HG02943 (cell line): Measurements from ENCODE around the gene BCL2L13.
"Not testable (repeated sequence)": the region's sequence is repeated elsewhere in the genome, so short reads cannot be mapped to it uniquely, and the experiment has no call there.

Experiments
- ATAC-seq: cut with Tn5 transposase; IDR thresholded peaks from one replicate; pipeline ENCODE4 v1.9.1; 2021; ENCODE audit warnings: mild to moderate bottlenecking, low read depth, moderate library complexity; ENCODE audit not compliant: unreplicated experiment

Gene BCL2L13

DNA sequence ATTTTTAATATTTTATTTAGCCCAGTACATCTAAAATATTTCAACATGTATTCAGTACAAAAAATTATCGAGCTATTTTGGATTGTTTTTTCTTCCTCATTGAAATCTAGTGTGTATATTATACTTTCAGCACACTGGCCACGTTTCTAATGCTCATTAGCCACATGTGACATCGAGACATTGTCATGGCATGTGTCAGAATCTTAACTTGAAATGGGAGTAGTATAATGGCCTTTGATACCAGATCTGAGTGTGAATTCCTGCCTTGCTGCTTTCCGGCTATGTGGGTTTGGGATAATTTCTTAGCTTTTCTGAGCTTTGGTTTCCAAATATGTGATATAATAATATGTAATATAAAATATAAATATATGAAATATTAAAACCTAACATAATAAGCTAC lies 54.3 kb downstream of the BCL2L13 start:
- no peak for ATAC-seq

DNA sequence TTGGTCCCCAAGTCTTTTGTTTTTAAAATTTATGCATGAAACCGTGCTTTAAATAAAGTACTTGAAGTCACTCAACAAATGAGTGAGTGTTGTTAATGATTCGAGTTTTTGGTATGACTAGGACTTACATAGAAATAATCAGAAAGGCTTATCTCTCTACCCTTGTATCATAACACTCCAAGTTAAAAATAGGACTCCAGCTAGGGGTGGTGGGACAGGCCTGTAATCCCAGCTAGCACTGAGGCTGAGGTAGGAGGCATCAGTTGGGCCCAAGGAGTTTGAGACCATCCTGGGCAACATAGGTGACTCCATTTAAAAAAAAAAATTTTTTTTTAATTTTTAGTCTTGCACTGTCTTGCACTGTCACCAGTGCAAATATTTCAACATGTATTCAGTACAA lies 55.6 kb downstream of the BCL2L13 start:
- ATAC-seq: no peak

DNA sequence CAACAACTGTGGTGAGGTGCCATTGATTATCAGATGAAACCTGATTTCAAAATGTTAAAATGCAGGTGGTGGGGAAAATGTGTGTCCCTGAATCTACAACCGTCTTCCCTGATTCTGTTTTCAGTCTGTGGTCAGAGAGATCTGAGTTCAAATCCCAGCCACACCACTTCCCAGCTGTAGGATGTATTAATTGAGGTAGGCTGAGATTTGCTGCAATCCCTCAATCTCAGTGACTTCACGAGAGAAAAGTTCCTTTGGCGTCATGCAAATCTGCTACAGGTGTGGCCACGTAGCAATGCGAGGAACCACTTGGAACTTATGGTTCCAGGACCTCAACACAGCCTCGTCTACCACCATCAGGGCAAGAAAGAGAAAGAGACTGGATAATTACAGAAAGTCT lies 56.2 kb downstream of the BCL2L13 start:
- no peak for ATAC-seq

DNA sequence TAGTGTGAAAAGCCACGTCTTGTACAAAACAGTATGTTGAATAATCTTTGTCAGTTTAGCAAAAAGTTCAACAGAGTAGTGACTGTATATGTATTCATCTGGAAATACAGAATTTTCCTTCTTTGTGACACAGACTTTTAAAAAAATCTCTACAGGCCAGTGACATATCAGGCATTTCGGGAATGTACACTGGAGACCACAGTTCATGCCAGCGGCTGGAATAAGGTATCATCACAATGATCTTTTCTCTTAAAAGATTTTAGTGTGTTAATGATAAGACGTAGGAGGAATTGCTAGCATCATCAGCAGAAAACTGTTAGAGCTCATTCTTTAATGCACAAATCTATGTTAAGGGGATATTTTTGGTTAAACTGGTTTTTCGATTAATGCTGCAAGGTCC lies 57.4 kb downstream of the BCL2L13 start:
- ATAC-seq: no peak

DNA sequence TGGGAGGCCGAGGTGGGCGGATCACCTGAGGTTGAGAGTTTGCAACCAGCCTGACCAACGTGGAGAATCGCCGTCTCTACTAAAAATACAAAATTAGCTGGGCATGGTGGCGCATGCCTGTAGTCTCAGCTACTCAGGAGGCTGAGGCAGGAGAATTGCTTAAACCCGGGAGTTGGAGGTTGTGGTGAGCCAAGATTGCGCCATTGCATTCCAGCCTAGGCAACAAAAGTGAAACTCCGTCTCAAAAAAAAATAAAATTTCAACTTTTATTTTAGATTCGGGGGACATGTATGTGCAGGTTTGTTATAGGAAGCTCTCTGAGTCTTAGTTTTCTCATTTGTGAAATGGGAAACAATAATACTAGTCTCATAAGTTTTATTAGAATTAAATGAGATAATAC lies 58.6 kb downstream of the BCL2L13 start:
- not testable (repeated sequence) for ATAC-seq

DNA sequence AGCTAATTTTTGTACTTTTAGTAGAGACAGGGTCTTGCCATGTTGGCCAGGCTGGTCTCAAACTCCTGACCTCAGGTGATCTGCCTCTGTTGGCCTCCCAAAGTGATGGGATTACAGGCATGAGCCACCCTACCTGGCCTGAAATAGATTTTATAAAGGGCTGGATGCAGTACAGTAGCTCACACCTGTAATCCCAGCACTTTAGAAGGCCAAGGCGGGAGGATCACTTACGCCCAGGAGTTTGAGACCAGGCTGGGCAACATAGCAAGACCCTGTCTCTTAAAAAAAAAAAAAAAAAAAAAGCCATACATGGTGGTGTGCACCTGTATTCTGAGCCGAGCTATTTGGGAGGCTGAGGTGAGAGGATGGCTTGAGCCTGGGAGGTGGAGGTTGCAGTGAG lies 59.7 kb downstream of the BCL2L13 start:
- not testable (repeated sequence) for ATAC-seq

DNA sequence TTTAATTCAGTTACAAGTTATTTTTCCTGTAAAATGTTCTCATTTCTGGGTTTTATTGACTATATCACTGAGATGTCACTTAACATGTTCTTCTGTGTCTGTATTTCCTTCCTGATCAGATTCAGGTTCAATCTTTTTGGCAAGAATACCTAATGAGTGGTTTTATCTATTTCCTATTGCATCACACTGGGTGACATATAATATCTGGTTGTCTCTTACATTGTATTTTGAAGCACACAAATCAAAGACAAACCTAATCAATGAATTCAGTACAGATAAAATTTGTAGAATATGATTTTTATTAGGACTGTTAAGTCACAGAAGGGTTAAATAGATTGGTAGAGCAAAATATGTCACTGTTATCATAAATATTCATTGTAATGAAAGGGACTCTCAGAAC lies 60.4 kb downstream of the BCL2L13 start:
- no peak for ATAC-seq

DNA sequence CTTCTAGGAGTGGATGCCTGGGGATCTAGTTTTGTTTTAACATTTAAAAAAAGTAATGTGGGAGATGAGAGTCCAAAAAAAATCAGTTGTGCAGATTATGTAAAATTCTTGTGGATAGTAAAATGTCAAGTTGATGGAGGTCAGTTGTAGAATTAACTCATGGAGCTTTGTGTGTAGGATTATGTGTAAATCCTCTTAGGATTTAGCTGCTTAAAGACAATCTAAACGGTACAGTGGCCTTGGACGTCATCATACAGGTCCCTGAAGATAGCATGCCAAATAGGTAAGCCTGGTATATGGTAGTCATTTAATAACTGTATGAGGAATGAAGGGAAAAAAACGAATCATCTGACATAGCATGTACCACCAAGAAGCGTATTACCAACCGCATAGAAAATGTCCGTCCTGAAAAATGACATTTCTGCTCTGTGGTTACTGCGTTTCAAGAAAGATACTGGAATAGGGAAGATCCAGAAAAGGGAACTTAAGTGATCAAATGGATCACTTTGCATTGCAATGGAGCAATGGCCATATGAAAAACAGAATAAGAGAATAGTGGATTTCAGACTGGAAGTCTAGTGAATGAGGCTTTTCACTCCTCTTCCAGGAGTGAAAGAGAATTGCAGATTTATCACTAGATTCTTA lies 61.3 kb downstream of the BCL2L13 start:
- no peak for ATAC-seq

DNA sequence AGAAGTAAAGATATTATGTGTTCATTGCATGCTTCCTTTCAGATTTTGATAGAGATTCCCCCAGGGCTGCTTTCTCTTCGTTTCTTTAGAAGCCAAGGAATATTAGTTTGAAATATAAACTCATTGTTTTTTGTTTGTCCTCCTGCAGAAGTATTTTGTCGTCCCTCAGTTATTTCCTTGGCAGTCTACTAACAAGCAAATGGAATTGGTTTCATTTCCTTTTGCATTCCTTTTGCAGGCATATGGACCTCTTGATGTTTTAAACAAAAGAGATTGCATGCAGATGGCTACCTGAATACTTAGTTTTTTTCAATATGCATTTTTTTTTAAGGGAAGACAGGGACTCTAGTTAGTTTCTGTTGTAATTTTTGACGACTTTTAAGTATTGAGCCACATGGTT lies 62.2 kb downstream of the BCL2L13 start:
- no peak for ATAC-seq

DNA sequence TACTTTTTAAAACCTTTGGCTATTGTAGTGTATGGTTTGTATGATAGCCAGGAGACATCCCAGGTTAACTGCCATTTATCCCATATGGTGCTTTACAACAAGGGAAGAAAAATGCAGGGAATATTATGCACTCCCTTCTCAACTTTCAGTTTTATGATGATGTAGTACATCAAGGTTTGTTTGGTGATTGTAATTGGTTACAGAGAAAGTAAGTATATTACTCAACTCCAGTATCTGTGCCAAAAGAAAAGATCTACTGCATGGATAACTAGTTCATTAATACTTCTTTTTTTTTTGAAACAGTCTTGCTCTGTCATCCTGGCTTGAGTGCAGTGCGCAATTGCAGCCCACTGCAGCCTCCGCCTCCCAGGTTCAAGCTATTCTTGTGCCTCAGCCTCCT lies 65.3 kb downstream of the BCL2L13 start:
- ATAC-seq: no peak

DNA sequence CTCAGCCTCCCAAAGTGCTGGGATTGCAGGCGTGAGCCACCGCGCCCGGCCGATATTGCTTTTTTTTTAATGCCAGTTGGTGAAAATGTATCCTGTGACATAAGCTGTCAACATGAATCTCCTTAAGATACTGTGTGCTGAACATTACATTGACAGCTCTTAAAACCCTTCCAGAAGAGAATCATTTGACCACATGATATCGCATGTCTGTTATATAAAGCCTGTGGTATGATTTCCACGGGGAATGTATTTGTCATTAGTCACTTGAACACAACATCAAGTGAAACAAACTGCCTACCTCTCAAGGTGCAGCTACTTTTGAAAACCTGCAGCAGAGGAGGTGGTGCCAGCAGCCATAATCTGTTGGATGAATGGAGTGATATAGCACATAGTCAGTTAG lies 67.0 kb downstream of the BCL2L13 start:
- no peak for ATAC-seq

DNA sequence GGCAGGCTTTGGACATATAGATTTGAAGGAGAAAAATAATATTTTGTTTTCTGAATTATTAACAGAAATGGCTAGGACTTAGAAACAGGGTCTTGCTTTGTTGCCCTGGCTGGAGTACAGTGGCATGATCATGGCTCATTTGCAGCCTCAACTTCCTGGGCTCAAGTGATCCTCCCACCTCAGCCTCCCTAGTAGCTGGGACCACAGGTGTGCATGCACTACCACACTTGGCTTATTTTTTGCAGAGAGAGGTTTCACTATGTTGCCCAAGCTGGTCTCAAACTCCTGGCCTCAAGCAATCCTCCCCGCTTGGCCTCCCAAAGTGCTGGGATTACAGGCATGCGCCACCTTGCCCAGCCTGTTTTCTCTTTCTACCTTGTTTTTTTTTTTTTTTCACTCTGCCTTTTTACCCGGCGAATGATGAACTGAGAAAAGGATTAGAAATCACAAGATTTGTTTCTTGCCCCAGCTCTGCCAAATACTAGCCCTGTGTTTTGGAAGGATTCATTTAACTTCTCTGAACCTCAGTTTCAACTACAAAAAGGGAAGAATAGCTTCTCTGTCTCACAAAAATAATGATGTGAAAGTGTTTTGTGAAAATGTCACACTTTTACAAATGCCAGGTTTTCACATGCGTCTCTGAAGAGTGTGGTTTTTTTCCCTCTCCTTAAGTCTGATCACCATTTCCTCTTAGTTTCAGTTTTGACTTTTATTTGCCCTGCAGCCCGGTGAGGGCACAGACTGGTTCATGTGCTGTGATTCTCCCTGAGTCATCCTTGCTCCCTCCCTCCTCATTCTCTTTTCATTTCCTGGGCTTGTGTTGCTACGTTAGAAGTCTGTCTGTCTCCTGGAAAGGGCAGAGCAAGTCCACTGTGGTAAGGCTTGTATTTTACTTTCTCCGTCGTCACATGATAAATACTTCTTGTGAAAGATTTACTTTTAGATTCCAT lies 67.7 kb downstream of the BCL2L13 start:
- ATAC-seq: peak; percentile 73

DNA sequence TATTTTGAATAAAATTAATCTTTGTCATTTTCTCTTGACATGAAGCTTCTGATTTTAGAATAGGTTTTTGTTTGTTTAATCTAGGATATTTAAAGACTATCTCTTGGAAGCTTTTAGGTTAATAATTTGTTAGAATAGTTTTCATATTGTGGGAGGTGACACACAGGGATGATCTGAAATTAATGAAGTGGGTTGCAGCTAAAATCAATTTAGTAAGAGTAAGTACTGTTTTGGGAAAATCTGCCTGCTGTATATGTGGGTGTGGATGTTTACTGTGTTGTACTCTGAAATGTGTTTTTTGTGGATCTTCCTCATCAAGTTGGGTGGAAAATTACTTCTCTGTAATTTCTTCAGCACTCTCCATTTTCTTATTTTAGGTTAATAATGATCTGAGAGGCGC lies 68.4 kb downstream of the BCL2L13 start:
- no peak for ATAC-seq

DNA sequence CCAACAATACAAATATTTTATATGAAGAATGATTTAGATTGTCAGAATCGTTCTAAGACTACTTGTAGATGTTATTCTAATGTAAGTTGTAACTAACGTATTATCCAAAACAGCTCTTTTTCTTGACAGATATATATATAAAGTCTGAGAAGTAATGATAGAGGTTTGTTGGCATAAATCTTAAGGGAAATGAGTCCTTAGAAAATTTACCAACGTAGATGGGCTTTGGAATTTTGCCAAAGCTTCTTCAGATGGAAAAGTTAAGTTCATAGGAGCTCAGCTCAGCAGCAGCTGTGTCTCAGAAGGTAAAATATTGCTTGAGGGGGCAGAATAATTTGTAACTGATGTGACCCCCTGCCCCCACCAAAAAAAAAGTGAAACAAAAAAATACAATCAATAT lies 69.0 kb downstream of the BCL2L13 start:
- ATAC-seq: no peak

DNA sequence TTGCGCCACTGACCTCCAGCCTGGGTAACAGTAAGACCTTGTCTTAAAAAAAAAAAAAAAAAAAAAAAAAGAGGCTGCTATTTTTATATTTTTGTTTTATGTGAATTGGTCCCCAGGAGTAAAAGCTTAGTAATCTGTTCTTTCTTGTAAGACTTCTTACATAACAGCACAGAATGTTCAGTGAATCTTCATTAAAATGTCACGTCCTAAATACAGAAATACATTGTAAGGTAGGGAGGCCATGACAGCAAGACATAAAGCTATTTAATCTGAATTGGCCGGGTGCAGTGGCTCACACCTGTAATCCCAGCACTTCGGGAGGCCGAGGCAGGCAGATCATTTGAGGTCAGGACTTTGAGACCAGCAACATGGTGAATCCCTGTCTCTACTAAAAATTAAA lies 71.5 kb downstream of the BCL2L13 start:
- no peak for ATAC-seq

DNA sequence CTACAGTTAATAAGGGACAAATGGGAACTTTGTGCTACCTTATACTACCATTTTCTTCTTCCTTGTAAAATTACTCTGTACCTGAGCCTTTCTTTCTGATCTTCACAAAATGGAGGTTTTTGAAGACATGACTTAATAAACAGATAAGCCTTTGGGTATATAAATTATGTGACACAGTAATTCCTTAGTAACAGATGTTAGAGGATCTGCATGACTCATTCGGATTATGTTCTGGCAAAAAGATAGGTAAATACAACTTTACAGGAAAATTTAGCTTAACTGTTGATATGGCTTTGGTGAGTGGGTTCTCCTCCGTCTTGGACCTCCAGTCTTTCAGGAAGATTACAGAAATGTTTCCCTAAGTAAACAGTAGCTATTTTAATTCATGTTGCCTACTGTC lies 73.9 kb downstream of the BCL2L13 start:
- ATAC-seq: no peak

DNA sequence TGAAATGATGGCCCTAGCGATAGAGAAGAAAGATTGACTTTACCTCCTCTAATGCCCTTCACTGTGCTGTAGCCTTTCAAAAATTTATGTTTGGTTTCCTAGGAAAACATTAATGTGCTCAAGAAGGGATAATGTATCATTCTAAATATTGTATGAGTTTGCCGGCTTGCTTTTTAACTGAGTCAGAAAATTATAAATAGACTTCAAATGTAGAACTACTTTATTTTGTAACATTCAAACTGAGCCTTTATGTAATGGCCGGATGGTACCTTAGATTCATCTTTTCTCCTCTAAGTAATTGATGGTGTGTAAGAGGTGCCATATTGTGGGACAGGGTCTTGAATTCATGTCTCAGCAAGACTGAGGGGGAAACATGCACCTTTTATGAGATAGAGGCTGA lies 78.0 kb downstream of the BCL2L13 start:
- no peak for ATAC-seq

DNA sequence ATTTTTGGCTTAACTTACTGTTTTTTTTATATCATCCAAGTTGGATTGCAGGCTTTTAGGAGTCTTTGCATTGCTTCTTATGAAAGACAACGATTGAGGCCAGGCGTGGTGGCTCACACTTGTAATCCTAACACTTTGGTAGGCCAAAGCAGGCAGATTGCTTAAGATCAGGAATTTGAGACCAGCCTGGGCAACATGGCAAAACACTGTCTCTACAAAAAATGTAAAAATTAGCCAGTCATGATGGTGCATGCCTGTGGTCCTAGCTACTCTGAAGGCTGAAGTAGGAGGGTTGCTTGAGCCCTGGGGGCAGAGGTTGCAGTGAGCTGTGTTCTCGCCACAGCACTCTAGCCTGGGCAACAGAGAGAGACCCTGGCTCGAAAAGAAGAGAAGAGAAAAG lies 79.2 kb downstream of the BCL2L13 start:
- ATAC-seq: no peak

DNA sequence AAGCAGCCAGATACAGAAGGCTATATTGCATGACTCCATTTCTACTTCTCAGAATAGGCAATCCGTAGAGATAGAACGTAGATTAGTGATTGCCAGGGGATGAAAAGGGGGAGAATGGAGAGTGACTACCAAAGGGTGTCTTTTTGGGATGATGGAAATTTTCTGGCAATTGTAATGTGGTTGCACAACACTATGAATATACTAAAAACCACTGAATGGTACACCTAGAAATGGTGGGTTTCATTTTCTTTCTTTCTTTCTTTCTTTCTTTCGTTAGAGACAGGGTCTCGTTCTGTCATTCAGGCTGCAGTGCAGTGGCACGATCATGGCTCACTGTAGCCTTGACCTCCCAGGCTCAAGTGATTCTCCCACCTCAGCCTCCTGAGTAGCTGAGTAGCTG lies 81.4 kb downstream of the BCL2L13 start:
- ATAC-seq: no peak

DNA sequence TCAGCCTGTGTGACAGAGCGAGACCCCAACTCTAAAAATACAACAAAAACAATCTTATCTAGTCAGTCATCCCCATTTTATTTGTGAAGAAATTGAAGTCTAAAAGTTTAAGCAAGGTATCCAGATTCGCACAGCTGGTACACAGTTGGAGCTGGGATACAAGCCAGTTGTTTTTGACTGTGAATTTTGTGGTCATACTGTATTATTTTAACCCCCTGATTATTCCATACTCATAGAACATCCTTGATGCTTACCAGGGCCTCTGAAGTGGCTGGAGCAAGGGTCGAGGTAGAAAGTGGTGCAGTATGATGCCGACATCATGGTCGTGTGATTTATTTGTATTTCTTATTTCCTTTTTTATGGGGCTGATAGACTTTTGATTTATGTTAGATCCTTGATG lies 85.7 kb downstream of the BCL2L13 start:
- no peak for ATAC-seq

DNA sequence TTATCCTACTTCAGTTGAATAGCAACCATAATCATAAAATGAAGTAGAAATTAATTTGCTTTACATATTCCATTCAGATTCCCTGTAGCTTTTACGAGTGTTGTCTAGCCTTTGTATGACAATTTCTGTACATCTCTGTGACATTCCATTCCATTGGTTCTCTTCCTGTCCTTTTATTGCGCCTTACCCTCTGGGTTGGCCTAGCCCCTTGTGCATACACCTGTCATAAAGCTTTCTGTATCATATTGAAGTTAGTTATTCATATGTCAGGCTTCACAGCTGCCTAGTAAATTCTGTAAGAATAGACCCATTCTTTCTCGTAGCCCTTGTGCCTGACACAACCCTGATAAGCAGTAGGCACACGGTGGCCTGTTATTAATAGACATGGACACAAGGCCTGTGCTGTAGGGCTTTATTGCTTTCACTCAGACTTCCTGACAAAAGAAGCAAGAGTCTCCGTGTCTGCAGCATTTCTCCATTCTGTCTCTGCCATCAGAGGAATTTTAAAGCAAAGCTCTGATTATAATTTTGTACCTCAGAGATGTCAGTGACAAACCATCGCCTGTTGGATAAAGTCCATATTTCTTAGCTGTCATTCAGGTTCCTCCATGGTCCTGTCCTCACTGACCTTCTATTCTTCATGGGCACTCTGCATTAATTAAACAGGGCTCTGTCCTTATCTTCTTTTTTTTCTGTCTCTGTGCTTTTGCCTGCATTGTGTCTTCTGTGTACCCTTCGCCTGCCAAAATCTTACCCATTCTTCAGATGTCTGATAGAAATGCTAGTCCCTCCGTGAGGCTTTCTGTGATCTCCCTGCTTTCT lies 86.3 kb downstream of the BCL2L13 start:
- ATAC-seq: no peak
